ENCODE results near the gene COL6A2.

- TF ChIP-seq CTCF (IDR thresholded peaks at IDR 0.05) = no peak
- no peak for TF ChIP-seq POLR2AphosphoS5 (IDR thresholded peaks at IDR 0.05)
- TF ChIP-seq POLR2A (IDR thresholded peaks at IDR 0.05) = no peak
These were observed 40.6 kb downstream of the COL6A2 start for GRCh38 chr21:46138383-46138970.

Data from prostate gland (tissue), 2 donors.